HG02852 (cell line): ENCODE measurements around the gene USP46.

Experiments
- ATAC-seq: cut with Tn5 transposase; IDR thresholded peaks from one replicate; pipeline ENCODE4 v1.9.1; 2021; ENCODE audit warnings: mild to moderate bottlenecking, moderate library complexity; ENCODE audit not compliant: unreplicated experiment

Gene USP46

DNA sequence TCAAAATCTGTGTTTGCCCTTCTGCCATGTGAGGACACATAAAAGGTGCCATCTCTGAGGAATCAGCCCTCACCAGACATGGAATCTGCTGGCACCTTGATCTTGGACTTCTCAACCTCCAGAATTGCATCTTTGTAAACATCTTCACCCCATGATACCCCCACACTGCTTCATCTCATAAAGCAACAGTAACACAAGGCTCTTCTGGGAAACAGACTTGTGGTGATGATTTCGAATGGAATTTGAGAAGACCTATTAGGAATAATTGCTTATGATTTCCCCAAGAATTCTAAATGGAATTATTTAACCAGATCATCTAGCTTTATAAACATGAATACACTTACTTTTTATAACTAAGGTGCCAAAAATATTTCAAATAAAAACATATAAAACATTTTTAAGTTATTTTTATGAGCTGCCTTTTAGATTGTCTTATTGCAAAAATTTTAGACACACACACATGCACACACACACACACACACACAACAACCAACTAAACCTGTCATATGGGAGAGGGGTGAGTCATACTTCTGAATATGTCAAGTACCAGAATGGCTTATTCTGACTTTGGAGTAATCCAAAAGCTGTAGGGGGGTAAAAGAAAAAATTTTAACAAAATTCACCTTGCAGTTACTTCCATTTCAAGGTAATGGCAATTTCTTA, 82.0 kb downstream of the USP46 start:
- no peak for ATAC-seq

DNA sequence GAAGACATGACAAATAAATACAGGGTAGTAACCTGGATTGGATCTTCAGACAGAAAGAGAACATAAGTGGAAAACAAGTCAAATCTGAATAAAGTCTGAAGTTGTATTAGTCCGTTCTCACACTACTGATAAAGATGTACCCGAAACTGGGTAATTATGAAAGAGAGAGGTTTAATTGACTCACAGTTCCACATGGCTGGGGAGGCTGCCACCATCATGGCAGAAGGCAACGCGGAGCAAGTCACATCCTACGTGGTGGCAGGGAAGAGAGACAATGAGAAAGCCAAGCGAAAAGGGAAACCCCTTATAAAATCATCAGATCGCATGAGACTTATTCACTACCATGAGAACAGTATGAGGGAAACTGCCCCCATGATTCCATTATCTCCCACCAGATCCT, 82.8 kb downstream of the USP46 start:
- ATAC-seq = no peak

DNA sequence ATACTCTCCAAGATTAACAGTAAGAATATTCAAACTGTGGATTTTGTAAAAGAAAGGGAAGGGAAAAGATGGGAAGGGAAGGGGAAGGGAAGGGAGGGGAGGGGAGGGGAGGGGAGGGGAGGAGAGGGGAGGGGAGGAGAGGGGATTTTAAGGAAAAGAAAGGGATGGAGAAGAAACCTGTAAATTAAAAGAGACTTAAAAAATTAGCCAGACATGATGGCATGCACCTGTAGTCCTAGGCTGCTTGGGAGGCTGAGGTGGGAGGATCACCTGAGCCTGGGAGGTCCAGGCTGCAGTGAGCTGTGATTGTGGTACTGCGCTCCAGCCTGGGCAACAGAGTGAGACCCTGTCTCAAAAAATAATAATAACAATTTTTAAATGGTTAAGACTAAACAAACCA, 83.7 kb downstream of the USP46 start:
- ATAC-seq = no peak

DNA sequence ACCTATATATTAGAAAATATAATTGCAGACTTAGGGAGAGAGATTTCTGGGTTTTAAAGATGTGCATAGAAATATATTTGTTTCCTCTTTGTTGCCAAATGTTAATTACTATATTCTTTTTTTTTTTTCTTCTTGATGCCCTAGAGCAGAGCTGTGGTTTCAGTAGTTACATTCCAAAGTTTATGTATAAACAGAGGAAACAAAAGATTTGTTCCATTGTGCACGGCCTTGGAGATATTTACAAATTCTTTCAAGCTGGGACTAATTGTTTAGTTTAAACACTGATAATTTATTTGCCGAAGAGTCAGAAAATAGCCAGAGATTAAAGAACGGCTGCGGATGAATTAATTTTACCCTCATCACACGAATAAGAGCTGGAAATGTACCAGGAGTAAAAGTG, 85.1 kb downstream of the USP46 start:
- ATAC-seq = no peak

DNA sequence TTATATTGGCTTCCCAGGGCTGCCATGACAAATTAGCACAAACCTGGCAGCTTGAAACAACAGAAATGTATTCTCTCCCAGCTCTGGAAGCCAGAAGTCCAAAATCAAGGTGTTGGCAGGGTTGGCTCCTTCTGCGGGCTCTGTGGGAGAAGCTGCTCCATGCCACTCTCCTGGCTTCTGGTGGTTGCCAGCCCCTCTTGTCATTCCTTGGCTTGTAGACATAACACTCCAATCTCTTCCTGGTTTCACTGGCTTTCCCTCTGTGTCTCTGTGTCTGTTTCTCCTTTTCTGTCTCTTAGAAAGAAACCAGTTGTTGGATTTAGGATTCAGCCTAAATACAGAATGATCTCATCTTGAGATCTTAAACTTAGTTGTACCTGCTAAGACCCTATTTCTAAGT, 85.5 kb downstream of the USP46 start:
- no peak for ATAC-seq

DNA sequence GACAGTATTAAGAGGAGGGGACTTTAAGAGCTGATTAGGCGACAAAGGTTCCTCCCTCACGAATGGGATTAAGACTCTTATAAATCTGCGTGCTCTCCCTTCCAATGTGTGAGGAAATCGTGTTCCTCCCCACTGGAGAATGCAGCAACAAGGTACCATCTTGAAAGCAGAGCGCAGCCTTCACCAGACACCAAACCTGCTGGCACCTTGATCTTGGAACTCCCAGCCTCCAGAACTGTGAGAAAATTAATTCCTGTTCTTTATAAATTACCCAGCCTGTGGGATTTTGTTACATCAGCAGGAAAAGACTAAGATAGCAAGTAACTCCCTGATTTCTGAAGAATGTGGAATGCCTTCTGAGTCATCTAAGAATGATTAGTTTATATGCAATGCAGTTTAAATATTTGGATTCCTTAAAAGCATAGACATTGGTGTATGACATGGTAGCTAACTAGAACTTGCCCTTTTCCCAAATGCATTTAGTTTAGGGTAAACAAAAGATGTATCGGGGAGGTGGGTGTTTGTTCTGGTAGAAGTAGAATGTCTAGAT, 86.1 kb downstream of the USP46 start:
- ATAC-seq = no peak

DNA sequence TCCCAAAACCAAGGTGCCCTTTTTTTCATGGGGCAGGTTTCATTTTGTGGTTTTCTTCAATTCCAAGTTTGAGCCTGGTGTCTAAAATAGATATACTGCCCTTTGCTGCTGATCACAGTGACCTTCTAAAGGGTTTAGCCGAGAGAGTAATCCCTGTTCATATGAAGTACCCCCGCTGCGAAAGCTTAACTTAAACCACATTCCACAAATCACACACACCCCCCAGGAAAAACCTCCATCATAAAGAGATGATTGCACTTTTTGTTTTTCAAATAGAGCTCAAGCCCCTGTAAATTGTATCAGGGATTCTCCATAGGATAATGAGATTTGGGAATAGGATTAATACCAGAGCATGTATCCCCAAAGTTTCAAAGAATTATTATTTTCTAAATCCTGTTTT, 90.8 kb downstream of the USP46 start:
- no peak for ATAC-seq

DNA sequence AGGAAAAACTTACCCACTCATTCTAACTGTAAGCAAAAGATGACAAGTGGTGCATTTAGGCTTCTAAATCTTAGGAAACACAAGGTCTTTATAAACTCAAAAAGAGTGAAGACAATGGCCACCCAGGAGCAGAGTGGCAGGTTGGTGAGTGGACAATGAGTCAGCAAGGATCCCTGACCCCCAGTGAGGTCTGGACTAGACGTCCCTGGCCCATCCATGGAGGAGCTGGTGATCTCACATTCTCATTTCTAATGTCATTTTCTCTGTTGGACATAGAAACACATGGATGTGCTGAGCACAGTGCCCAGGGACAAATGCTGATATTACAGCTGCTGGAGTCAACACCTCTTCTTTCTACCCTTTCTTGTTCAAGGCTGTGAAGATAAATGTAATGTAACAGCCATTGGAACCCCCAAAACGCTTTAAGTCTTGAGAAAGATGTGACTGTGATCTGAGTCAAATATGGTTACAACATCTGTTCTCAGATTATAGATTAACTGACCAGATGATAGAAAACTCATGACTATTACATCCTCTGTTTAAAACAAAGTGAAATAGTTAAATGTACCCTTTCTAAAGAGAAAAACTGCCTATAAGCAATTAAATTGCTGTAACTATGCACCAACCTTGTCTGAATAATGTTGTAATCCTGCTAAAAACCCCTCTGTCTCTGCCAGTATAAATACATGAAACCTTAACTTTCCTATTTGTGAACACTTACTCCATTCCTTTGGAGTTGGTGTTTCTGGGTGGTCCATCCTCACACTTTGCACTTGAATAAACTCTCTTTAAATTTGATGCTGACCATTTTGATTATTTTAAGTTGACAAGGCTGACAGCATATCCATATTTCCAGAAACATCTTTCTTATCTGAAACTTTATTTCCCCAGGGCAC, 92.7 kb downstream of the USP46 start:
- ATAC-seq = no peak

DNA sequence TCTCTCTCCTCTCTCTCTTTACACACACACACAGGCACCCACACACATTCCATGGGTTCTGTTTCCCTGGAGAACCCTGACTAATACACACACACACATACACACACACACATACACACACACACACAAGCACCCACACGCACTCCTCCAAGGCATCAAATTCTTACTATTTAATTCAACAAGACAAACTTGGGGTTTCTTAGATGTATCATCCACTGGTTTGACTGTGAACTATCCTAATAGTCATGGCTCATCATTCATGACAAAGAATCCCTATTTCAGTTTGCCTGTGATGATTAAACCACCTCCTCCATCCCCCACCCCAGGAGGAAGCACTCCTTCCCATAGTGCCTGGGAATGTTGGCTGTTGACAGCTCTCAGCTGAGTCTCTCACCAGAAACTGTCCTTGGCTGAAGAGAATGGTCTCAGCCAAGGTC, 98.2 kb downstream of the USP46 start:
- ATAC-seq = no peak

DNA sequence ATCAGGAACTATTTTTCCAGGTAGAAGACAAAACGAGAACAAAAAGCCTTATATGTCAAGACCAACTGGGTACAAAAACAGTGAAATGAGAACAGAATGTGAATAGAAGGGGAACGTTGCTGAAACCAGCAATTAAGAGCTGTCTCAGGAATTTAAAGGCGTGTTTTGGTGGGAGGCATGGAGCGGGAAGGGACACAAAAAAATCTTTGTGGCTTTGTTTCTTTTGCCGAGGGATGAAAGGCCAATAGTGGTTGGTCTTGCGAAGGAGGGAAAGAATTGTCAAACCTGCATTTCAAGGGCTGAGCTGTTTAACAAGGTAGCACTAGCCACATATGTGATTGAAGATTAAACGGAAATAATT, 103.8 kb downstream of the USP46 start:
- no peak for ATAC-seq

DNA sequence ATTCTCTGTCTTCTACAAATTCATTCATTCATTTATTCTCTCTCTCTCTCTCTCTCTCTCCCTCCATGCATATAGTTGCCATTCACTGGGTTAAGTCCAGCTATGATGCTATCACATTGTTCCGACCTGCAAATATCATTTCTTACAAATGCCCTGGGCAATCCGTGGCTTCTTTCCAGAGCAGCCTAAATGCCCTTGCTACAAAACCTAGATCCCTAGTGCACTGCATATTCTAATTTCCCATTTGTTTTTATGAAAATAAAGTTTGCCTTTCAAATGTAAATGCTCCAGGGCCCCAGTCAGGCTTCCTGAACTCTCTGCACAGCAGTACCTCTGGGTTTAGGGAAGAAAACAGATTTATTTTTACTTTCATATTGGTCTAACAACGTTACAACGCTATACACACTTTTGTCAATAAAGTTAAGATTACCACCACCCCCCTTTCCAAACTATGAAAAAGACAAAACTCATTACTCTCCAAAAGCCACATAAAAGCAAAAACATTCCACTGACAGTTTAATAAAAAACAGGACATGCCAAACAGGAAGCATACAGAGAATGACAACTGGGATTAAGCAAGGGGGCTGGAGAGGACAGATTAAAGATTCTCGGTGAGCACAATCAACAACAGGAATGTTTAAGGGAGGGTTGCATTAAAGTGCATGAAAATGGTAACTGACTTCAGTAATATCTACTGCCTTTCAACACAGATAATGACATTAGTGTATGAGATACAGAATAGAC, 104.3 kb downstream of the USP46 start:
- ATAC-seq = no peak

DNA sequence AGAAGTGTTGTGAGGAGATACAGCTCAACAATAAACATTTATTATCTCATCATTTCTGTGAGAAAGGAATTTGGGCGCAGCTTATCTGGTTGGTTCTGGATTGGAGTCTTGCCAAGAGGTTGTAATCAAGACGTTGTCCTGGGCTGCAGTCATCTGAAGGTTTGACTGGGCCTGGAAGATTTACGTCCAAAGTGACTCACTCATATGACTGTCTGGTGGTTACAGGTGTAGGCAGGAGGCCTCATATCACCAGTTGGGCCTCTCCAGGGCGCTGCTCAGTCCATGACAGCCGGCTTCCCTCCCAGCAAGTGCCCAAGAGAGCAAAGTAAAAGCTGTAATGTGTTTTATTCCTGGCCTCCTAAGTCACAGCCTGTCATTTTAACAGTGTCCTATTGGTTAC, 106.3 kb downstream of the USP46 start:
- ATAC-seq = no peak

DNA sequence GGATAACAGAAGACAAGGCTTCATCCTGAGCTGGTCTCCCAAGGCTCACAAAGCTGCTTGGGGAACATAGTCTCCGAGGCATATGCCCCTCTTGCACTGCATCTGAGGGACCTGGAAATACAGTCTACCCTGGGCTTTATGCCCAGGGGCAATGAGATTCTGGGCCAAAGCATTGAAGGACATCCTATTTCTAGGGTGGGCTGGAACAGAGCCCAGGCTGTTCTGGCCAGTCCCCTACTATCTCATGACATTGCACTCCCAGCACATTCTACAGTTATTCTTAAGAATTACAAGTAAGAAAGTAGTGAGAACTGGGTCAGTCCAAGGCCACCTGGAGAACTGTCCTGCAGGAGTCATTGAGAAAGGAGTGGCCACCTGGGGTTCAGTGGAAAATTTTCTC, 107.6 kb downstream of the USP46 start:
- no peak for ATAC-seq

DNA sequence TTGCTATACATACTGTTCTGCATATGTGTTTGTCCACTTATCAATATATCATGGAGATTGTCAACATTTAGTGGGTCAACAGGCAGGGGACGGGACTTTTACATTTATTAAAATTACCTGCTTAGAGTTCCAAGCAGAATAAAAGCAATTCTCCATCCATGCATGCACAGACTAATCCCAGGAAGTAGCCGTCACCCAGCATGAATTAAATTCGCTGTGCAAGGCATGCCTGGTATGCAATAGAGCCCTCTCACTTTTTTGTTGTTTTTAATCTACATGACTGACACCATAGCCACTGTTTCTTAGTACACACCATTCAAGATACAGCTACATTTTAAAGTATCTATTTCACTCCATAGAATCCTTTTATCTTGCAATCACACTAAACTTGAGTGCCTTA, 108.9 kb downstream of the USP46 start:
- ATAC-seq = no peak

DNA sequence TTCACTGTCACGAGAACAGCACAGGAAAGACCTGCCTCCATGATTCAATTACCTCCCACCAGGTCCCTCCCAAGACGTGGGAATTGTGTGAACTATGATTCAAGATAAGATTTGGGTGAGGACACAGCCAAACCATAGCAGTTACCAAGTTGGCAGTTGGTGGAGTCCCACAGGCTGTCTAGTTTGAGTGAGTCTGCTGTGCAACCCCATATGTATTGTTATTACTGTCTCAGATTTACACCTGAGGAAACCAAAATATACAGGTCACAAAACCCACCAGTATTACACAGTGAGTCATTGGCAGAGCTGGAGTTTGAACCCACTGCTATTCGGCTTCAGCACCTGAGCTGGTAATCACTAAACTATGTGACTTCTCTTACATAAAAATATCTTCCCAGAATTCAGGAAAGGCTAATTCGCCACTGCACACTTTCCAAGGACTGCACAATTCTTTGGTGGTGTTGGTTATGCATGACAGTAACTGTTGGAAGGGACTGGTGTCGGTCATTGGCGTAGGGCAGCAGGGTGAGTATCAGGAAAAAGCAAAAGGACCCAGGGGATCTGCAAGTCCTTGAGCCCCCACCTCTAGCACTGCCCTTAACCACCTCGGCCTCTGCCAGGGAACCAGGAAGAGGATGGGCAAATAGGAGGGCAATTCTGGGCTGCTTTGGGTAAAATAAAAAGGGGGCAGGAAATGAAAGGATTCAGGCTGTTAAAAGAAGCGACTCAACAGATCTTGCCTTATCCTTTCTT, 110.1 kb downstream of the USP46 start:
- ATAC-seq = no peak

DNA sequence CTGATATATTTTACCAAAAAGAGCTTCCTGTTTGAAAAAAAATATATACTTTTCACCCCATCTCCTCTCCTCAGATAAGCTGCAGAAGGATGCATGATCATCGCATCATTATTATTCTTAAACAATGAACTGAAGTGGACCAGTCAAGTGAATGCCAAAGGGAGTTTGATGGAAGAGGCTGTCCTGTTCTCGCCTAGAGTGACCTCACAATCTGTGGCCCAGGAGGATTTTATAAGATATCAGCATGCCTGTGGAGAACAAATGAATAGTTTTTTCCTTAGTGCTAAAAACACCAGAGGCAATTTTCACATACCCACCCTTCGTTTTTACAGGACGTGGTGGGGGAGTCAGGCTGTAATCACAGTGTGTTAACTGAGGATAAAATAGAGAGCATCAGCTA, 112.7 kb downstream of the USP46 start:
- ATAC-seq = no peak

DNA sequence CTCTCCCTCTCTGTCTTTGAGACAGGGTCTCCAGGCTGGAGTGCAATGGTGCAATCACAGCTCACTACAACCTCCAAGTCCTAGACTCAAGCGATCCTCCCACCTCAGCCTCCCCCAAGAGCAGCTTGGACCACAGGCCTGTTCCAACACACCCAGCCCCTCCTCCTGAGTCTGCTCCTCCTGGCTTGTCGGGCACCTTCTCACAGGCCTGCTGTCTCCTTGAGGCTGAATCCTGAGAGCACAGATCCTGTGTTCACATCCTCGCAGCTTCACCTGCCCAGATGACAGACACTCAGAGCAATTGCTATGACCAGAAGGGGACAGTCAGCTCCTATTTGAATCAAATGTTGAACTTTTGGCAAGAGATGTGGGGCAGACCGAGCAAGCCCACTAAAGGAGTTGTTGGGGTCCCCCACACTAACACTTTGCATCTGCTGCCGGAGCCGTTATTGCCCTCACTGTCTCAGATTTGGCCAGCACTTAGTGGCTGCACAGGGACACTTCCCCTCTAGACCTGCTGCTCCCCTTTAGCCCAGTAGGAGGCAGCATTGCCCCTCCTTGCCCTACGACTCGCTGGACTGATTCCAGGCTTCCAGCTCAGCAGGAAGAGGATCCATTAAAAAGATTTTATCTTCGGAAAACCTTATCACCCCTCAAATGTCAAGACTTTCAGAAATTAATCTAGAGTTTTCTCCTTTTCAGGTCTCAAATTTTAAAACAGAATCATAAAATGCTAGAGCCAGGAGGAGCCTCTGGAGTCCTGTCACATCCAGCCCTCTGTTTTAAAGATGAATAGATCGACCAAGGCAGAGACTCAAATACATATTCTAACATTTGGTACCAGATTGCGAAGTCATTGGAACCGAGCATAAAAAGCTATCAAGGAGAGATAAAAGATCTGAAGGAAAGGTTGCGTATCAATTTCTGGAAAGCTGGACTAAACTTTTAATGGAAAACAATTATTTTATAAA, 113.7 kb downstream of the USP46 start:
- ATAC-seq = peak; percentile 88
